Chondrocyte (in vitro differentiated cells): ENCODE results near the gene SNRNP35. TPM values are rescaled to one million over a fixed set of nuclear protein-coding genes. Genes with fewer than 3 reads are reported as not detected.

ENCODE experiments used
- DNase-seq: peaks from one replicate; pipeline ENCODE4 v3.0.0; 2021; ENCODE audit warnings: mixed read lengths, low spot score
- H3K27ac Mint-ChIP-seq: one replicate; pipeline ENCODE4 v1.8.0; 2021; ENCODE audit warnings: mild to moderate bottlenecking, moderate library complexity, mixed read lengths; ENCODE audit not compliant: unreplicated experiment
- H3K27me3 Mint-ChIP-seq: 2 replicates; pipeline ENCODE4 v1.8.0; 2021; ENCODE audit warnings: low read depth, mixed read lengths
- H3K36me3 Mint-ChIP-seq: 2 replicates; pipeline ENCODE4 v1.8.0; 2021; ENCODE audit warnings: low read depth, mixed read lengths
- H3K4me1 Mint-ChIP-seq: 2 replicates; pipeline ENCODE4 v1.8.0; 2021; ENCODE audit warnings: low read depth, mild to moderate bottlenecking, mixed read lengths
- H3K4me3 Mint-ChIP-seq: one replicate; pipeline ENCODE4 v1.8.0; 2021; ENCODE audit warnings: mild to moderate bottlenecking, moderate library complexity, mixed read lengths; ENCODE audit not compliant: unreplicated experiment
- H3K9me3 Mint-ChIP-seq: 2 replicates; pipeline ENCODE4 v1.8.0; 2021; ENCODE audit warnings: low read depth, mixed read lengths
- total RNA-seq: library from RNA; stranded (reverse); gene quantifications from 3 replicates; pipeline ENCODE4 v1.2.1, GENCODE V29; 2021
- TF ChIP-seq, protein P1 (sequence below): fragments of 200-600 bp; sonication (generic); IDR thresholded peaks from 2 replicates; pipeline ENCODE4 v1.5.0; 2021; ENCODE audit warnings: antibody characterized with exemption, mild to moderate bottlenecking, moderate library complexity

Gene SNRNP35
- total RNA-seq, 1 donor from 2014 or later: 9.2 TPM

DNA sequence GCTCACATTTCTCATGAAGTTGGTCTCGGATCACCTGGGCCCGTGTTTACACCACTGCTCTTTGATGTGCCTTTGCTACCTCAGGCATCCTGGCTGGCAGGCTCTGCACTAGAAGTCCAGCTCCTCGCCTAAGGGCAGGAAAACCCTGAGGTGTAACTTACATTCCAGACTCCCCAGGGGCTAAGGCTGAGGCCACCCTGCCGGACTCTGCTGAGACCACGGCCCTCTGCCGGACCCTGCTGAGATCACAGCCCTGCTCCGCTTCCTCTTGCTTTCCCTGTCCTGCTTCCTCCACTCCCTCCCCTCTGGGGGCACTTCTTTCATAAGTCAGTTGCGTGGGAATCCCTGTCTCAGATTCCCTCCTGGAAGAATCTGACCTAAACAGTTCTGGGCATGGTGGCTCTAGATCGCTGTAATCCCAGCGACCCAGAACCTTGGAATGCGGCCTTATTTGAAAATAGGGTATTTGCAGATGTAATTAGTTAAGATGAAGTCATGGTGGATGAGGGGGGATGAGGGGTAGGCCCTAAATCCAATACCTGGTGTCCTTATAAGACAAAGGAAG, 58.4 kb downstream of the SNRNP35 start:
- H3K36me3 Mint-ChIP-seq: peaks cover 25% of the 10 kb centered on the region
- TF ChIP-seq, protein P1, sequence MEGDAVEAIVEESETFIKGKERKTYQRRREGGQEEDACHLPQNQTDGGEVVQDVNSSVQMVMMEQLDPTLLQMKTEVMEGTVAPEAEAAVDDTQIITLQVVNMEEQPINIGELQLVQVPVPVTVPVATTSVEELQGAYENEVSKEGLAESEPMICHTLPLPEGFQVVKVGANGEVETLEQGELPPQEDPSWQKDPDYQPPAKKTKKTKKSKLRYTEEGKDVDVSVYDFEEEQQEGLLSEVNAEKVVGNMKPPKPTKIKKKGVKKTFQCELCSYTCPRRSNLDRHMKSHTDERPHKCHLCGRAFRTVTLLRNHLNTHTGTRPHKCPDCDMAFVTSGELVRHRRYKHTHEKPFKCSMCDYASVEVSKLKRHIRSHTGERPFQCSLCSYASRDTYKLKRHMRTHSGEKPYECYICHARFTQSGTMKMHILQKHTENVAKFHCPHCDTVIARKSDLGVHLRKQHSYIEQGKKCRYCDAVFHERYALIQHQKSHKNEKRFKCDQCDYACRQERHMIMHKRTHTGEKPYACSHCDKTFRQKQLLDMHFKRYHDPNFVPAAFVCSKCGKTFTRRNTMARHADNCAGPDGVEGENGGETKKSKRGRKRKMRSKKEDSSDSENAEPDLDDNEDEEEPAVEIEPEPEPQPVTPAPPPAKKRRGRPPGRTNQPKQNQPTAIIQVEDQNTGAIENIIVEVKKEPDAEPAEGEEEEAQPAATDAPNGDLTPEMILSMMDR: peak; percentile 68
- H3K4me1 Mint-ChIP-seq: peaks cover 49% of the 10 kb centered on the region
- peak overlapping the region; percentile 86 for H3K27ac Mint-ChIP-seq
- peak; percentile 94 for DNase-seq
- no peaks in the 10 kb centered on the region for H3K27me3 Mint-ChIP-seq
- H3K9me3 Mint-ChIP-seq: no peaks in the 10 kb centered on the region
- H3K4me3 Mint-ChIP-seq: no peak overlapping the region

Other genes starting within 250 kb of the SNRNP35 start
- 24.9 to 35.5 TPM (median 27.2 TPM) in 3 replicates for gene MPHOSPH9, start 225.0 kb upstream of the SNRNP35 start, total RNA-seq
- gene MTRFR, start 224.7 kb upstream of the SNRNP35 start, total RNA-seq: 11.5 to 14.4 TPM (median 12.2 TPM) in 3 replicates
- gene CDK2AP1, start 186.3 kb upstream of the SNRNP35 start, total RNA-seq: 263 to 301 TPM (median 280 TPM) in 3 replicates
- gene SBNO1, start 93.3 kb upstream of the SNRNP35 start, total RNA-seq: 33.5 to 37.7 TPM (median 37.3 TPM) in 3 replicates
- gene KMT5A, start 74.0 kb upstream of the SNRNP35 start, total RNA-seq: 43.8 to 49.5 TPM (median 47.1 TPM) in 3 replicates
- gene RILPL2, start 21.5 kb upstream of the SNRNP35 start, total RNA-seq: 3.1 to 4.2 TPM (median 3.8 TPM) in 3 replicates
- gene RILPL1, start 75.6 kb downstream of the SNRNP35 start, total RNA-seq: 34.6 to 41.6 TPM (median 39.5 TPM) in 3 replicates
- 336 to 386 TPM (median 340 TPM) in 3 replicates for gene TMED2, start 126.4 kb downstream of the SNRNP35 start, total RNA-seq
- gene DDX55, start 144.0 kb downstream of the SNRNP35 start, total RNA-seq: 12.8 to 18.4 TPM (median 16.8 TPM) in 3 replicates
- 37.4 to 59.5 TPM (median 39.5 TPM) in 3 replicates for gene EIF2B1, start 175.5 kb downstream of the SNRNP35 start, total RNA-seq
- gene GTF2H3, start 175.7 kb downstream of the SNRNP35 start, total RNA-seq: 27.5 to 32.9 TPM (median 28.8 TPM) in 3 replicates
- gene TCTN2, start 213.0 kb downstream of the SNRNP35 start, total RNA-seq: 8.6 to 16.1 TPM (median 9.1 TPM) in 3 replicates